MCF 10A (cell line): ENCODE results near the gene SAMD4B. TPM values are rescaled to one million over a fixed set of nuclear protein-coding genes. Genes with fewer than 3 reads are reported as not detected.

Source experiments
- BruUV-seq: library from RNA; stranded (reverse); fragments of 400-500 nt; replicated peaks from 2 replicates; lab custom pipeline; 2021; lab: Mats Ljungman, UMichigan
- CTCF ChIA-PET: fragments of 300-600 bp; sonication (Branson Sonifier 250); formaldehyde crosslinking; extraction: SDS; loops from one replicate; lab custom pipeline; 2021; ENCODE audit warnings: antibody characterized with exemption, inconsistent platforms; lab: Yijun Ruan, JAX
- POLR2A ChIA-PET: fragments of 300-600, 350-650 bp; sonication (Branson Sonifier 250); formaldehyde crosslinking; extraction: SDS; loops from one replicate; lab custom pipeline; 2020; ENCODE audit warnings: antibody characterized with exemption, inconsistent platforms; lab: Yijun Ruan, JAX
- DNase-seq: peaks from one replicate; pipeline ENCODE4 v3.0.0-alpha.2; 2018; ENCODE audit not compliant: unreplicated experiment
- H3K27ac Mint-ChIP-seq: one replicate; pipeline ENCODE4 v1.8.0; 2022; ENCODE audit warnings: mild to moderate bottlenecking, low read depth, mixed read lengths; ENCODE audit not compliant: unreplicated experiment
- H3K27me3 Mint-ChIP-seq: one replicate; pipeline ENCODE4 v1.8.0; 2022; ENCODE audit warnings: mixed read lengths; ENCODE audit not compliant: insufficient read depth, unreplicated experiment
- H3K36me3 Mint-ChIP-seq: one replicate; pipeline ENCODE4 v1.8.0; 2022; ENCODE audit warnings: mild to moderate bottlenecking, moderate library complexity, mixed read lengths; ENCODE audit not compliant: insufficient read depth, unreplicated experiment
- H3K4me1 Mint-ChIP-seq: one replicate; pipeline ENCODE4 v1.8.0; 2022; ENCODE audit warnings: mixed read lengths; ENCODE audit not compliant: insufficient read depth, unreplicated experiment
- H3K4me3 Mint-ChIP-seq: one replicate; pipeline ENCODE4 v1.8.0; 2022; ENCODE audit warnings: mild to moderate bottlenecking, moderate library complexity, mixed read lengths; ENCODE audit not compliant: unreplicated experiment
- H3K9me3 Mint-ChIP-seq: one replicate; pipeline ENCODE4 v1.8.0; 2022; ENCODE audit warnings: mixed read lengths; ENCODE audit not compliant: unreplicated experiment
- CTCF ChIP-seq: fragments of 200-600 bp; IDR thresholded peaks from one replicate; pipeline ENCODE4 v1.8.0; 2022; ENCODE audit warnings: antibody characterized with exemption, mild to moderate bottlenecking; ENCODE audit not compliant: unreplicated experiment
- intact Hi-C: fragments of 100-400 bp; cut with micrococcal nuclease; formaldehyde crosslinking; loops from 2 replicates; pipeline ENCODE4 v1.14.1; 2022
- total RNA-seq: library from RNA; stranded (reverse); gene quantifications from 2 replicates; pipeline ENCODE4 v1.2.3, GENCODE V29; 2022

SAMD4B gene
- total RNA-seq, 1 experiment from 2014 or later: 65.4 TPM

GRCh38 chr19:39379865-39380396 lies 37.7 kb downstream of the SAMD4B start:
- no peaks in the 10 kb centered on the region for H3K9me3 Mint-ChIP-seq
- no peak for DNase-seq
- H3K36me3 Mint-ChIP-seq: peaks cover 73% of the 10 kb centered on the region
- CTCF ChIA-PET: interaction anchor here (0.8 kb wide), 1 partner anchor 49 kb away, joined by 4 read pairs; no protein-coding TSS in a partner anchor
- no peak overlapping the region for H3K27ac Mint-ChIP-seq
- no TSS peak for BruUV-seq
- TF ChIP-seq CTCF: no peak
- H3K4me3 Mint-ChIP-seq: no peak overlapping the region
- POLR2A ChIA-PET: no interaction called here
- H3K27me3 Mint-ChIP-seq: no peaks in the 10 kb centered on the region
- H3K4me1 Mint-ChIP-seq: peaks cover 7% of the 10 kb centered on the region
- intact Hi-C loops: no loop called here

DNA sequence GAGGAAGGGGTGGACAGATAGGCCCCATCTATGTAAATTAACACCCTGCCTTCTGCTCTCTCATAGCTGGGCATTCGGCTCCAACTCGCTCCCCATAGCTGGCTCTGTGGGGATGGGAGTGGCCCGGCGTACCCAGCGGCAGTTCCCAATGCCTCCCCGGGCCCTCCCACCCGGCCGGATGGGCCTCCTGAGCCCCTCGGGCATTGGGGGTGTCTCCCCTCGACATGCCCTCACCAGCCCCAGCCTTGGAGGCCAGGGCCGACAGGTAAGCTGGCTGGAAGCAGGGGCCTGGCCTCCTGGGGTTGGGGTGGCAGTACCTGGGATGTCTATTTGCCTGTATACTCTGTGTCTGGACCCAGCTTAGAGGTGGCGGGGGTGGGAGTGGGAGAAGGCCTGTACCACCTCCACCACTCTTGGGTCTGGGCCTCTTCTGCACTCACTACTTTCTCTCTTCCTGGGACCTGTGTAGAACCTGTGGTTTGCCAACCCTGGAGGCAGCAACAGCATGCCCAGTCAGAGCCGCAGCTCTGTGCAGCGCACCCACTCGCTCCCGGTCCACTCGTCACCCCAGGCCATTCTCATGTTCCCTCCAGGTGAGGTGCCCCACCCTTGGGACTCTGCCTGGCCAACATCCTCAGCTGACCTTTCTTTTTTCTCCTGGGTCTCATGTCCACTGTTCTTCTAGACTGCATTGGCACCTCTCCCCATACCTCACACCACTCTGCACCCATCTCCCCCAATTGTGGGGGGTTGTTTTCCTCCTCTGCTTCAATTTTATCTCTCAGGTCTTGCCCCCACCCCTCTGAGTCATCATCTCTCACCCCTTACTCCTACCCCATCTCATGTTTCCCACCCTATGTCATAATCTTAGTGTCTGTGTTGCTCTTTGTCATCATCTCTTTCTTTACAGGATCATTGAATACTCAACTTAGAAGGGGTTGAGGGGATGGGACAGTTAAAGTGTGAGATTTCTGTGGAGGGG lies 38.6 kb downstream of the SAMD4B start:
- no peak for DNase-seq
- Mint-ChIP-seq H3K4me3 (no peak overlapping the region), H3K27me3 (no peaks in the 10 kb centered on the region), H3K27ac (no peak overlapping the region), H3K9me3 (no peaks in the 10 kb centered on the region), H3K4me1 (peaks cover 7% of the 10 kb centered on the region), H3K36me3 (peaks cover 74% of the 10 kb centered on the region)
- no TSS peak for BruUV-seq
- ChIA-PET CTCF (no interaction called here), POLR2A (interaction anchor here (1.2 to 2.7 kb wide), 2 partner anchors 11 to 39 kb away, joined by 3 to 14 read pairs; partner anchors contain the start of genes MED29, PAF1 and SAMD4B)
- TF ChIP-seq CTCF: no peak
- intact Hi-C loops: no loop called here

DNA sequence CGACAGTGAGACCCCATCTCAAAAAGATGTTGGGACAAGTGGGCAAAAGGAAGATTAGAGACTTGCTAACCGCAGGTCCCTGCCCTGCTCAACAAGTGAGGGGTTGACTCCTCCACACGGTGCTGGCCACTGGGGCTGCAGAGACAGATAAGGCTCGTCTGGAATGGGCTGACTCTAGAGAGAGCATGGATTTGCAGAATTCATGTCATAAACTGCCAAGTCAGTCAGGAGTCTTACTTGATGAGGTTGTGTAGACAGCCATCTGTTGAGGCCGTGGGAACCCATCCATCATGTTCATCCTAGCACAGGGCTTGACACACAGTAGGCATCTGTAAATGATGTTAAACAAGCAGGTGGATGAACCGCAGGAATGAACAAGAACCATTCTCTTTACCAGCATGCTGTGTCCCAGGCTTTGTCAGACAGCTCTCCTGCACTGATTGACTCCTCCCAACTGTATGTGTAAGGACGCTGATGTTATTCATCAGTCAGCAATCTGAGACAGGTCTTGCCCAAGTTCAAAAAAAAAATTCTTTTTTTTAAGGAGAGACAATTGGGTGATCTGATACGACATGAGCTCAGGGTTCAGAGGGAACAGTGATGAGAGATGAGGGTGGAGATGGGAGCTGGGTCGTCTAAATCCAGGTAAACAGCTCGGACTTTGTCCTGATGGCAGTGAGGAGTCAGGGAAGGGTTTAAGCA lies 39.8 kb downstream of the SAMD4B start:
- intact Hi-C loops: no loop called here
- no TSS peak for BruUV-seq
- POLR2A ChIA-PET: interaction anchor here (0.6 to 2.7 kb wide), 6 partner anchors 9 to 274 kb away, joined by 3 to 14 read pairs (median 4); partner anchors contain the start of genes MED29, PAF1 and SAMD4B
- H3K36me3 Mint-ChIP-seq: peaks cover 75% of the 10 kb centered on the region
- H3K4me3 Mint-ChIP-seq: no peak overlapping the region
- TF ChIP-seq CTCF: no peak
- peak overlapping the region; percentile 22 for H3K27ac Mint-ChIP-seq
- no peaks in the 10 kb centered on the region for H3K9me3 Mint-ChIP-seq
- DNase-seq: no peak
- peaks cover 7% of the 10 kb centered on the region for H3K4me1 Mint-ChIP-seq
- no peaks in the 10 kb centered on the region for H3K27me3 Mint-ChIP-seq
- CTCF ChIA-PET: interaction anchor here (0.5 kb wide), 1 partner anchor 8 kb away, joined by 3 read pairs; no protein-coding TSS in a partner anchor
